ENCODE results near the gene RARG. TPM values are rescaled to one million over a fixed set of nuclear protein-coding genes. Genes with fewer than 3 reads are reported as not detected.

RARG gene
- total and polyA plus RNA-seq, 9 donors, result 8.7 to 37.0 (median 25.8) TPM

- Histone ChIP-seq H3K27ac (no peak overlapping the region), H3K4me1 (ENCODE audit: insufficient read depth) (peaks cover 9% of the 10 kb centered on the region), H3K9me3 (no peaks in the 10 kb centered on the region), H3K4me3 (no peak overlapping the region), H3K27me3 (no peaks in the 10 kb centered on the region), H3K36me3 (no peaks in the 10 kb centered on the region)
- WGBS, 3 donors, result 81 to 84% (median 83%) methylated on average over 10 of the region's 10 CpGs
- TF ChIP-seq POLR2A (IDR thresholded peaks at IDR 0.05) (no peak), CTCF (IDR thresholded peaks at IDR 0.05) (no peak), EP300 (IDR thresholded peaks at IDR 0.05) (no peak)
- no peak for DNase-seq
- intact Hi-C loops (cut with DNase I), result no loop called here
Observed at GRCh38 chr12:53200458-53201176, 31.4 kb downstream of the RARG start.

GRCh38 chr12:53200107-53200457, 31.9 kb downstream of the RARG start:
- DNase-seq, result no peak
- WGBS, 3 donors, result 89 to 93% (median 91%) methylated on average over 2 of the region's 2 CpGs
- H3K27ac ChIP-seq, result no peak overlapping the region
- H3K4me3 ChIP-seq, result no peak overlapping the region
- no peak for TF ChIP-seq CTCF (IDR thresholded peaks at IDR 0.05)
- TF ChIP-seq POLR2A (IDR thresholded peaks at IDR 0.05), result no peak
- no peak for TF ChIP-seq EP300 (IDR thresholded peaks at IDR 0.05)
- no peaks in the 10 kb centered on the region for H3K36me3 ChIP-seq
- H3K9me3 ChIP-seq, result no peaks in the 10 kb centered on the region
- peaks cover 9% of the 10 kb centered on the region for H3K4me1 ChIP-seq (ENCODE audit: insufficient read depth)
- intact Hi-C loops (cut with DNase I), result no loop called here
- no peaks in the 10 kb centered on the region for H3K27me3 ChIP-seq

GRCh38 chr12:53199700-53200099, 32.3 kb downstream of the RARG start:
- 90 to 92% (median 91%) methylated on average over 3 of the region's 3 CpGs for WGBS, 3 donors
- no peaks in the 10 kb centered on the region for H3K36me3 ChIP-seq
- DNase-seq, result no peak
- H3K27me3 ChIP-seq, result no peaks in the 10 kb centered on the region
- no peaks in the 10 kb centered on the region for H3K9me3 ChIP-seq
- TF ChIP-seq POLR2A (IDR thresholded peaks at IDR 0.05) (no peak), EP300 (IDR thresholded peaks at IDR 0.05) (no peak), CTCF (IDR thresholded peaks at IDR 0.05) (no peak)
- no peak overlapping the region for H3K4me3 ChIP-seq
- H3K4me1 ChIP-seq (ENCODE audit: insufficient read depth), result peaks cover 9% of the 10 kb centered on the region
- no peak overlapping the region for H3K27ac ChIP-seq
- intact Hi-C loops (cut with DNase I), result loop anchor here (5.0 kb wide), 3 partner anchors 37 to 132 kb away; no protein-coding TSS in a partner anchor

- intact Hi-C loops (cut with DNase I), result loop anchor here (5.0 kb wide), 3 partner anchors 36 to 131 kb away; no protein-coding TSS in a partner anchor
- Histone ChIP-seq H3K4me1 (ENCODE audit: insufficient read depth) (peaks cover 9% of the 10 kb centered on the region), H3K27ac (no peak overlapping the region), H3K27me3 (no peaks in the 10 kb centered on the region), H3K4me3 (no peak overlapping the region), H3K9me3 (no peaks in the 10 kb centered on the region), H3K36me3 (no peaks in the 10 kb centered on the region)
- 92 to 94% (median 93%) methylated on average over 5 of the region's 5 CpGs for WGBS, 3 donors
- TF ChIP-seq EP300 (IDR thresholded peaks at IDR 0.05) (no peak), CTCF (IDR thresholded peaks at IDR 0.05) (no peak), POLR2A (IDR thresholded peaks at IDR 0.05) (no peak)
- no peak for DNase-seq
Observed at GRCh38 chr12:53198486-53199110, 33.4 kb downstream of the RARG start.
